NCI-H82 treated with DMSO at 0.1 percent for 48 hours (cell line): Measurements from ENCODE around the gene IQCN.

Experiments
- DNase-seq: peaks from one replicate; lab custom pipeline; 2025; ENCODE audit not compliant: unreplicated experiment; lab: John Stamatoyannopoulos, UW

The IQCN gene

GRCh38 chr19:18266771-18267686 lies 7.2 kb downstream of the IQCN start:
- DNase-seq: no peak

DNA sequence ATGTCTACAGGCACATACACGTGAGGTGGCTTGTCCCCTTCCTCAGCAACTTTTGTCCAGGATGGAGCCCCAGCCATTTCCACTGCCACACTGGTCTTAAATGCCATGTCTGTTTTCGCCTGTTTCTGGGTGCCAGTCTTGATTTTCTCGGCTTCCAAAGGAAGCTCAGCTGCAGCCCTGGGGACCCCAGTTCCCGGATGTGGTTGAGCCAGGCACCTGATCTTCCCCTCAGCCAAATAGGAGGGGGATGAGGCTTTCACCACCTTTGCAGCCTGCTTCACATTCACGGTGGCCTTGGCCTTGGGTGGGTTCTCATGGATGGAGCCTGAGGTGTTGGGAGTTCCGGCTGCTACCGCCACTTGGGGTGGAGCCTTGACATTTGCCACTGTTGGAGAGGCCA lies 8.7 kb downstream of the IQCN start:
- no peak for DNase-seq

GRCh38 chr19:18264971-18265540 lies 9.2 kb downstream of the IQCN start:
- DNase-seq: no peak

DNA sequence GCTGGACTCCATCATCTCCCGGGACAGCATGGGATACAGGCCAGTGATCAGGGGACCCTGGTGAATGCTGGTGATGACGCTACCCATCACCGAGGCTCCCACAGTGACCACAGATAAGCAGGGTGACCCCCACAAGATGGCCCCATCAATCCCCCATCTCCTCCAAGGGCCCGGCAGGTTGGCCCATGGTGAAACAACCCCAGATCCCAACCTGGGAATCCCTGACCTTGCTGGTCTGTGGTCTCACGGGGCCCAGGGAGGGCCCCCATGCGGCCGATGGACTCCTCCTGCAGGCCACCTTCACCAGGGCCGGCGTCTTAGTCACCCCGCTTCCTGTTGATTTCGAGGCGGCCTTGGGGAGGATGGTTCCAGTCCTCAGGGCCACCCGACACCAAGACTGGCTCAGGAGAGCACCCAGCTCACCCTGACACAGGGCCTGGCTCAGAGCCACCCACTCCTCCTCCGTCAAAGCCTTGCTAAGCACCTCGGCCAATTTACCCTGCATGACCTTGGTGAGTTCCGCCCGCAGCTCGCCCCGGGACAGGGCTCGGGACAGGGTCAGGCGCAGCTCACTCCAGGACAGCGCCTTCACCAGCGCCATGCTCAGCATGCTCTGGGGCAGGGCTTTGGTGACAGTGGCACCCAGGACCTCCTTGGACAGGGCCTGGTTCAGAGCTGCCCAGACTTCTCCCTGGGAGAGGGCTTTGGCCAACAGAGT lies 10.0 kb downstream of the IQCN start:
- no peak for DNase-seq

DNA sequence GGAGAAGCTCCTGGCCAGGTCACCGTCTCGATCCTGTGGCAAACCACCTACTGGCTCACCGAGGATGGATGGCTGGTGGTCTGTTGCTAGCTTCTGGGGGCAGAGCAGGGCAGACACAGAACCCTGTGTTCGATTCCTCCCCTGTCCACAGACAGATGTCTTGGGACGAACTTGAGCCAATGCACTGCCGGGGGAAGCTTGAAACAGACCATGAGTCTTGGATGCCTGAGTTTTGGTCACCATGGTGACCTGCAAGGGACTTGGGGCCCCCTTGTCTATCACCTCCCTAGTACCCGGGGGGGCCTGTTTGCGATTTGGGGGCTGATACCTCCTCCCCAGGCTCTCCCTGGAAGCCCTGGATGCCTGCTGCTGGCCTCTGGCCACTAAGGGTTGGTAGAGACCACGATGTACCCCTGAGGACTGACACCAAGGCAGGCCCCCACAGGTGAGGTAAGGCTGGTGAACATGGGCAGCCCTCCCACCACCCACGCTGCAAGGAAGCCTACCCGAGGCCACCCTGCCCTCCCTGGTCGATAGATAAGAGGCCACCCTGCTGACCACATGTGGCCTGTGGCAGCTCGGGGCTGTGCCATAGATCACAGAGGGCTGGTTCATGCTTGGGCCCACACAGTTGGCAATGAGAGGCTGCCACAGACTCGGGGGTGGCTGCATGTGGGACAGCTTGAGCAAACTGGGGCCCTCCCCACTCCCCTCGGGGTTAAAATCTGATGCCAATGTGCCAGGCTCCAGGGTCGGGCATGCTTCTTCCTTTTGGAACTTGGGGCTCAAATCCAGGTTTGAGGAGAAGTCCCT lies 10.7 kb downstream of the IQCN start:
- DNase-seq: no peak

GRCh38 chr19:18262917-18263316 lies 11.3 kb downstream of the IQCN start:
- no peak for DNase-seq

- DNase-seq: no peak
Measured at GRCh38 chr19:18262144-18262543, 12.1 kb downstream of the IQCN start.

- DNase-seq: no peak
Measured at GRCh38 chr19:18261474-18261873, 12.8 kb downstream of the IQCN start.

- DNase-seq: no peak
Measured at GRCh38 chr19:18259893-18260292, 14.4 kb downstream of the IQCN start.

GRCh38 chr19:18257503-18258470 lies 16.5 kb downstream of the IQCN start:
- no peak for DNase-seq

DNA sequence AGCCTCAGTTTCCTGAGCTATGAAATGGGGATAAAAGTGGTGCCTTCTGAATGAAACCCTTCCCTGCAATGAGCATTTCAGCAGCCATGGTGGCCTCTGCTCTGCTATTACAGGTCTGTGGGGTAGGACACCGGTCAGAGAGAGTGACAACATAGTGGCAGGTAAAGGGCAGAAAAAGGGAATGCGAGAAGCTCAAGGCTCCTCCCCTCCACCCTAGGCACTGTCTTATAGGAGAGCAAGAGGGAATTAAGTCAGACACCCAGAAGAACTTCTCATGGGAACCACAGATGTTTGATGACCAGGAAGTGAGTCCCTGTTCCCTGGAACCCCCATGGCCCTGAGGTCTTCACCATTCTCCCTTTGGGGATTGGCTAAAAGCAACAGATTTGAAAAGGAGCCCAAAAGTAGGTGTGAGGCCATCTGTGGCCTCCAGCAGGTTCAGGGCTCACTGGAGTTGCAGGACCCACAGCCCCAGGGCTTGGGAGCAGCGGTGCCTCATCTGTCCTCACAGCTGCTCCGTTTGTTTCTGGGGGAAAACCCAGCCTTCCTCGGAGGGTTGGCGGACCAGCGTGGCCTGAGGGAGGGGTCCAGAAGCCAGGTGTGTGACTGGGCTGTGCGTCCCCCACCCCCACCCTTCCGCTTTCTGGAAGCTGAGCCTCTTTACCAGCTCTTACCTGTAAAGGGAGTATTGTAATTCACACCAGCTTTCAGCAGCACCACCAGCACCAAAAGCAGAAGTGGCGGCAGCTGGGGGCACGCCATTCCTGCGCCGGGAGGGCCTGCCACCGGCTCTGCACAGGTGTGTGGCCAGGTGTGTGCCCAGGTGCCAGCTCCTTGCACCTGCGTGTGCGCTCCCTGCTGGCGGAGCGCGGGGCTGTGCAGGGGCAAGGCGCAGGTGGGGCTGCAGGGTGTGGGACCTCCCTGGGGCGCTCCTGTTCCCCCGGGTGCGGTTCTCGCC lies 19.4 kb downstream of the IQCN start:
- no peak for DNase-seq

DNA sequence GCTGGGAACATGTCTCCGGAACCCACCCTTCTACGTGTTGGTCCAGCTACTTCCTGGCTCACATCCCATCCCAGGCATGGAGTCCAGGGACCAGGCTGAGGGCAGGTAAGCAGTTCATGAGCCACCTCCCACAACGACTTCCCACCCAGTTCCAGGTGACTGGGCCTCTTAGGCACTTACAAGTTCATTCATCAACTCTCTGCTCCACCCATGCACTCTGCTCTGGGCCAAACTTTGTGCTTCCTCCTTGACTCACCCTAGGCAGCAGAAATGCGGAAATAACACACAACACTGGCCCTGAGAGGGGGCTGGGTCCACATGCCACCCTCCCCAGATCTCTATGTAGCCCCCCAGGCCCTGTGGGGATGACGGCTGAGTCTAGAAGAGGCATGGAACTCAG lies 20.5 kb downstream of the IQCN start:
- no peak for DNase-seq

DNA sequence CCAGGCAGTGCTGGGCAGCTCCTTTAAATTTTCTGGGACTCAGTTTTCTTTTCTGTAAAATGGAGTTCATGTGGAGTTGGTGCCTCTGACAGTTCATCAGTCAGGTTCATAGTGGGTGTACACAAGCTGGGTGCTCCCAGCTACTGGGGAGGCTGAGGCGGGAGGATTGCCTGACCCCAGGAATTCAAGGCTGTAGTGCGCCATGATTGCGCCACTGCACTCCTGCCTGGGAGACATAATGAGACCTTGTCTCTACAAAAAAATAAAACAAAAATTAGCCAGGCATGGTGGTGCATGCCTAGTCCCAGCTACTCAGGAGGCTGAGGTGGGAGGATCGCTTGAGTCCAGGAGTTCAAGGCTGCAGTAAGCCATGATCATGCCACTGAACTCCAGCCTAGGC lies 21.1 kb downstream of the IQCN start:
- no peak for DNase-seq

GRCh38 chr19:18252370-18252717 lies 21.9 kb downstream of the IQCN start:
- DNase-seq: no peak

- peak; percentile 60 for DNase-seq
Measured at GRCh38 chr19:18251587-18252369, 22.5 kb downstream of the IQCN start.

DNA sequence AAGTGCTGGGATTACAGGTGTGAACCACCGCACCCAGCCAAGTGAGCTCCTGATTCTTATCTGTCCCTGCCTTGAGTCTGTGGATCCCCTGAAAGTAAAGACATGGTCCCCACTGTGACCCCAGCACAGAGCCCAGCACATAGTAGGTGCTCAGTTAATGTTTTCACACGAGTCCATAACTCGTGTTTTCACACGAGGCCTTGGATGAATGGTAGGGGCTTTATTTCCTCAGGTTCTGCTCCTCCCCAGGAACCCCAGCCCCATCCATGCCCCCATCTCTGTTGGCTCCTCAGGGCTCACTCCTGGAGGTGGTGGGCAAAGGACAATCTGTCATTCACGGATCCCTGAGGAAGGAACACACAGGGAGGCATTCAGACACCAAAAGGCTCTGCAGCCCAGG lies 24.4 kb downstream of the IQCN start:
- DNase-seq: no peak

- no peak for DNase-seq
Measured at GRCh38 chr19:18245297-18245696, 29.0 kb downstream of the IQCN start.

DNA sequence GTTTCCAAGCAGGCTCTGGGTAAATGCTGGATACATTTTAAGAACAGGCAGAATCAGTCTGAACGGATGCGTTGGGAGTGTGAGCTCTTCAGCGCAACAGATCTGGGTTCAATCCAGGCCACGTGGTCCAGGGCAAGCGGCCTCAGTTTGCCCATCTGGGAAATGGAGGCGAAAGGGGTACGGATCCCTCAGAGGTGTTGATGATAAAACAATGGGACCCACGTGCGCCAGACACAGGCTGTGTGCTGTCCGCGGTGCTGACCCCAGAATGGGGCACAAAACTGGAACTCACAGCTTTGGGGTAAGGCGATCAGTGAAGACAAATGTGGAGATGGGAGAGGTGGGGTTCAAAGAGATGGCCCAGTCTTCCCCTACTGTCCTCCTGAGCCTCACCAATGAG lies 34.9 kb downstream of the IQCN start:
- no peak for DNase-seq
